Measurements from ENCODE around the gene TRAPPC2L. TPM values are rescaled to one million over a fixed set of nuclear protein-coding genes. Genes with fewer than 3 reads are reported as not detected.

Gene TRAPPC2L
- total RNA-seq, 1 donor from 2014 or later = 43.9 TPM

GRCh38 chr16:88812513-88813268 is 44.2 kb upstream of the TRAPPC2L start:
- peaks cover 23% of the 10 kb centered on the region for H3K4me1 ChIP-seq
- no peaks in the 10 kb centered on the region for H3K27me3 ChIP-seq
- no peak for TF ChIP-seq CTCF (IDR thresholded peaks at IDR 0.05)
- peak overlapping the region; percentile 97 for H3K4me3 ChIP-seq
- DNase-seq (peak; percentile 82), ATAC-seq (no peak)
- intact Hi-C loops (cut with DNase I) = no loop called here
- H3K36me3 ChIP-seq = peaks cover 14% of the 10 kb centered on the region
- H3K9me3 ChIP-seq = no peaks in the 10 kb centered on the region
- peak overlapping the region; percentile 96 for H3K27ac ChIP-seq

DNA sequence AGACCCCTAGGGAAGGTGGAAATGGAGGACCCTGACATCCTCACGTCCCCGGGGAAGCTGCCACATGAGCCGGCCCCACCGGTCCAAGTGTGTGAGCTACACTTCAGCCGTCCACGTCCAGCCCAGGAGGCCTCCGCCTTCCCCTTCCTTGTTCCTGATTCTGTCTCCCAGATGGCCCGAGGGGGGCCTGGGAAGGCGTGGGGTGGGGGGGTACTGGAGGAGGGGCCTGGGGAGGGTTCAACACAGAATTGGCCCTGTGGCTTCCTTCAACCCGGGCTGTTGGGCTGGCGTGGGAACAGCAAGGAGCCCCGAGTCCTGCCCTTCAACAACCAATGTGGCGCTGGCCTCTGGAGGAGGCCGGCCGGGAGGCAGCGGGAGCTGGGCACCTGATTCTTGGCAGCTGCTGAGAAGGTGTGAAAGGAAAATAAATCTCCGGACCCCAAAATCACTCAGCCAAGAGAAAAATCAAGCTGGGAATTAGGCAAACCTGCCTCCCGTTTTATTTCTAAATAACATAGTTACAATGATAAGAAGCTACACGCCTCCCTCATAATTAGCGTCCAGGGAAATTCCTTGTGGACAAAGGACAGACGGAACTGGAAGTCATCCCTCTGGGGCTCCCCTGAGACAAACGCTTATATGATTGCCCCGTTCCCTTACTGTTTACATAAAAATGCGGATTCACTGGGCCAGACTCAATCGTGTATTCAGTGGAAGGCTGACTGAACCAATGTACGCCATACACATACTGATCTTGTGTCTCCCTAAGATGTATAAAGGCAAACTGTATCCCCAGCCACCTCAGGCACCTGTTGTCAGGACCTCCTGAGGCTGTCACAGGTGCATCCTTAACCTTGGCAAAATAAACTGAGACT is 43.4 kb upstream of the TRAPPC2L start:
- Histone ChIP-seq H3K27ac (peak overlapping the region; percentile 96), H3K4me1 (peaks cover 23% of the 10 kb centered on the region), H3K27me3 (no peaks in the 10 kb centered on the region), H3K4me3 (no peak overlapping the region), H3K36me3 (peaks cover 14% of the 10 kb centered on the region), H3K9me3 (no peaks in the 10 kb centered on the region)
- intact Hi-C loops (cut with DNase I) = no loop called here
- no peak for TF ChIP-seq CTCF (IDR thresholded peaks at IDR 0.05)
- ATAC-seq (no peak), DNase-seq (no peak)

DNA sequence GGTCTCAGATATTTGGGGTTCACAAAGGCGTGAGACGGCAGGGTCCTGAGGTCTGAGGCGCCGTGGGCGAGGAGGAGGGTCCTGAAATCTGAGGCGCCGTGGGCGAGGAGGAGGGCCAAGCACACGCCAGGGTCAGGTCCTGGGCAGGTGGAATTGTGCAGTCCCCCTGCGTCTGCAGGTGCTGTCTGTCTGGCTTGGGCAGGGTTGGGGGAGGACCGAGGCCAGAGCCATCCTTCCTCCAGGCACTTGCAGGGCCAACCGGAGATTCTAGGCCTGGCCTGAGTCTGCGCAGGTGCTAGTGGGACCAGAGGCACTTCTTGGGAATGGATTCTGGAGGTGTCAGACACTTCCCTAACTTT is 42.8 kb upstream of the TRAPPC2L start:
- H3K4me3 ChIP-seq = no peak overlapping the region
- TF ChIP-seq CTCF (IDR thresholded peaks at IDR 0.05) = no peak
- DNase-seq (no peak), ATAC-seq (no peak)
- peaks cover 11% of the 10 kb centered on the region for H3K36me3 ChIP-seq
- no peak overlapping the region for H3K27ac ChIP-seq
- H3K27me3 ChIP-seq = no peaks in the 10 kb centered on the region
- peaks cover 23% of the 10 kb centered on the region for H3K4me1 ChIP-seq
- no peaks in the 10 kb centered on the region for H3K9me3 ChIP-seq
- intact Hi-C loops (cut with DNase I) = no loop called here

GRCh38 chr16:88815227-88815626 is 41.7 kb upstream of the TRAPPC2L start:
- DNase-seq = no peak
- H3K27me3 ChIP-seq = no peaks in the 10 kb centered on the region
- TF ChIP-seq CTCF (IDR thresholded peaks at IDR 0.05) = no peak
- H3K4me3 ChIP-seq = no peak overlapping the region
- no peaks in the 10 kb centered on the region for H3K9me3 ChIP-seq
- ATAC-seq = no peak
- H3K36me3 ChIP-seq = peaks cover under 1% of the 10 kb centered on the region
- H3K27ac ChIP-seq = no peak overlapping the region
- peaks cover 17% of the 10 kb centered on the region for H3K4me1 ChIP-seq
- intact Hi-C loops (cut with DNase I) = no loop called here

DNA sequence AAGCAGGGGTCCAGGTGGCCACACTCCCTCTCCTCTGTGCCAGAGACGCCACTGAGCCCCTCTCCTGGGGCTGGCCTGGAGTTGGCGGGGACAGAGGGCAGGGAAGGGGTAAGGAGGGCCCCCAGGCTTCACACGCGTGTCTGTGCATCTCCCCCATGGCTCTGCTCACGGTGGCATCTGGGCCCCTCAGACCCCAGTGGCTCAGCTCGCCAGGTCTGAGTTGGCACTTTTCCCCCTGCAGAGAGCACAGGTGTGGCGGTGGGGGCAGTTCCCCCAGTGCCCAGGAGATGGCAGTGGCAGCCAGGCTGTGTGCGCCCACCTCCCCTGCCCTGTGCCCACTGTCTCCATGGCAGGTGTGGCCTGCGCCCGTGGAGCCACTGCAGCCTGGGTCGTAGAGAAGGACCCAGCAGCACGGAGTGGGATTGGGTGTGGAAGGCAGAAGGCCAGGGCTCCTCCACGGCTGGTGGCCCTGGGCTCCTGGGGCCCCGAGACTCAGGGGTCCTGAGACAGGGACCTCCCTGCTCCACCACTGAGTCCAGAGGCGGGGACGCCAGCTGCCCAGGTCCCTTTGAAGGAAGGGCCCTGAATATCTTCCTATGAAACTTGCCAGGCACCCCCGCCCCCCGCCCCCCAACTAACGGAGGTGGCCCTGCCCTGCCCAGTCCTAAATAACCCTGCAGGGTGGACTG is 40.9 kb upstream of the TRAPPC2L start:
- H3K4me1 ChIP-seq = peaks cover 9% of the 10 kb centered on the region
- no peak overlapping the region for H3K4me3 ChIP-seq
- intact Hi-C loops (cut with DNase I) = no loop called here
- TF ChIP-seq CTCF (IDR thresholded peaks at IDR 0.05) = peak; percentile 67
- H3K36me3 ChIP-seq = no peaks in the 10 kb centered on the region
- no peaks in the 10 kb centered on the region for H3K9me3 ChIP-seq
- DNase-seq = no peak
- no peak overlapping the region for H3K27ac ChIP-seq
- H3K27me3 ChIP-seq = no peaks in the 10 kb centered on the region
- ATAC-seq = no peak

Data from upper lobe of right lung (tissue), 1 donor.